H1 (cell line): Measurements from ENCODE around the gene LIPG.

Source experiments
- CBX8 ChIP-seq: fragments of 300-800, 300-1000 bp; sonication (generic); IDR thresholded peaks from 2 replicates; pipeline ENCODE4 v1.7.1; 2016; ENCODE audit warnings: low read depth, low read length, borderline replicate concordance
- JUND ChIP-seq: IDR thresholded peaks from 2 replicates; pipeline ENCODE4 v1.6.1; 2011; ENCODE audit warnings: mild to moderate bottlenecking, improper control_type of control experiment, low read length
- POLR2A ChIP-seq, 2 experiments: IDR thresholded peaks; 1 replicate in 1 of 2; 2 replicates in 1 of 2; pipeline ENCODE4 v1.6.1; 2011; ENCODE audit warnings: low read depth in 2 of 2, low read length in 2 of 2, mild to moderate bottlenecking in 2 of 2; ENCODE audit errors: control extremely low read depth in 1 of 2
- POLR2AphosphoS5 ChIP-seq: IDR thresholded peaks from 2 replicates; pipeline ENCODE4 v1.6.1; 2011; ENCODE audit warnings: low read depth, low read length
- SIN3A ChIP-seq, 2 experiments: IDR thresholded peaks in 1 of 2; conservative IDR thresholded peaks in 1 of 2; 2 replicates each; pipeline ENCODE4 v1.6.1; 2011 to 2012; ENCODE audit warnings: low read length in 2 of 2, improper control_type of control experiment in 1 of 2, low read depth in 1 of 2, mild to moderate bottlenecking in 1 of 2
- TF ChIP-seq, protein P1 (sequence below), 3 experiments: IDR thresholded peaks; 1 replicate in 2 of 3; 2 replicates in 1 of 3; pipeline versions ENCODE4 v1.5.1 to v1.6.1; 2011; ENCODE audit warnings: low read length in 3 of 3, mild to moderate bottlenecking in 3 of 3, inconsistent platforms in 2 of 3, low read depth in 1 of 3, moderate library complexity in 1 of 3; ENCODE audit not compliant: insufficient read depth in 1 of 3; ENCODE audit errors: control extremely low read depth in 1 of 3

GRCh38 chr18:49621301-49621700, 59.4 kb downstream of the LIPG start:
- TF ChIP-seq POLR2AphosphoS5 (no peak), POLR2A (IDR thresholded peaks at IDR 0.05; ENCODE audit: control extremely low read depth in 1 of 2, low read depth in 2 of 2, low read length in 2 of 2) (no peak), CBX8 (no peak), JUND (no peak), SIN3A (conservative IDR thresholded peaks at IDR 0.05 in 1 of 2, IDR thresholded peaks at IDR 0.05 in 1 of 2; ENCODE audit: low read depth in 1 of 2, low read length in 2 of 2) (no peak)
- TF ChIP-seq, protein P1, sequence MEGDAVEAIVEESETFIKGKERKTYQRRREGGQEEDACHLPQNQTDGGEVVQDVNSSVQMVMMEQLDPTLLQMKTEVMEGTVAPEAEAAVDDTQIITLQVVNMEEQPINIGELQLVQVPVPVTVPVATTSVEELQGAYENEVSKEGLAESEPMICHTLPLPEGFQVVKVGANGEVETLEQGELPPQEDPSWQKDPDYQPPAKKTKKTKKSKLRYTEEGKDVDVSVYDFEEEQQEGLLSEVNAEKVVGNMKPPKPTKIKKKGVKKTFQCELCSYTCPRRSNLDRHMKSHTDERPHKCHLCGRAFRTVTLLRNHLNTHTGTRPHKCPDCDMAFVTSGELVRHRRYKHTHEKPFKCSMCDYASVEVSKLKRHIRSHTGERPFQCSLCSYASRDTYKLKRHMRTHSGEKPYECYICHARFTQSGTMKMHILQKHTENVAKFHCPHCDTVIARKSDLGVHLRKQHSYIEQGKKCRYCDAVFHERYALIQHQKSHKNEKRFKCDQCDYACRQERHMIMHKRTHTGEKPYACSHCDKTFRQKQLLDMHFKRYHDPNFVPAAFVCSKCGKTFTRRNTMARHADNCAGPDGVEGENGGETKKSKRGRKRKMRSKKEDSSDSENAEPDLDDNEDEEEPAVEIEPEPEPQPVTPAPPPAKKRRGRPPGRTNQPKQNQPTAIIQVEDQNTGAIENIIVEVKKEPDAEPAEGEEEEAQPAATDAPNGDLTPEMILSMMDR (IDR thresholded peaks at IDR 0.05; ENCODE audit: control extremely low read depth in 1 of 3, insufficient read depth in 1 of 3, low read depth in 1 of 3, low read length in 3 of 3), result no peak
